GM11168 (cell line): Measurements from ENCODE around the gene PMIS2.

Experiments
- in situ Hi-C: fragments of 300-500 bp; cut with MboI; formaldehyde crosslinking; loops from one replicate; pipeline ENCODE4 v1.12.0; 2022; ENCODE audit warnings: low sequenced_read_pairs; ENCODE audit not compliant: unreplicated experiment

Gene PMIS2

GRCh38 chr19:35585848-35586247 lies at the start of gene PMIS2:
Gene PMIS2, plus strand, starts transcription at chr19:35586173. Its CDS starts 87 bp downstream, at chr19:35586260.
- in situ Hi-C loops, result no loop called here

- in situ Hi-C loops, result no loop called here
Measured at GRCh38 chr19:35539314-35539713, 46.7 kb upstream of the PMIS2 start.

GRCh38 chr19:35539850-35540249 lies 46.1 kb upstream of the PMIS2 start:
- in situ Hi-C loops, result no loop called here

DNA sequence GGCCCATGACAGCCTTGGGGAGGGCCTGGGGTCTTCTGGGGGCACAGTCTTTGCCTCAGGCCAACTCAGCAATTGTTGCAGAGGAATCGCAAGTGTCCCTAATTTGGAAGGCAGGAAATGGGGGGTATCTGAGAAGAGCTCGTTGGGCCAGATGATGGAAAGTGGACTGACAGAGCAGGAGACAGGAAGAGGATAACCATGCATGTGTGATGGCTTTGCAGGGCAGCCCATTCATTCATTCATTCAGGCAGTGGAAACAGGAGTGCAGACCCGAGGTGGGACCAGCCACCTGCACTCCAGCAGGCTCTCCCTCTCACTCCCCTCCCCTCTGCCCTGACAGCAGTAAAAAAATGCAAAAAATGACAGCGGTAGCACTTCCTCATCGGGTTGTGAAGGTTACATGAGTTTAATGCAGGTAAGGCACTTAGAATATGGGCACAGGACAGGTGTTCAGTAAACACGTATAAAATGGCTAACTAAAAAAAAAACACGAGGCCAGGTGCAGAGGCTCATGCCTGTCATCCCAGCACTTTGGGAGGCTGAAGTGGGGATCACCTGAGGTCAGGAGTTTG lies 45.5 kb upstream of the PMIS2 start:
- in situ Hi-C loops, result no loop called here

DNA sequence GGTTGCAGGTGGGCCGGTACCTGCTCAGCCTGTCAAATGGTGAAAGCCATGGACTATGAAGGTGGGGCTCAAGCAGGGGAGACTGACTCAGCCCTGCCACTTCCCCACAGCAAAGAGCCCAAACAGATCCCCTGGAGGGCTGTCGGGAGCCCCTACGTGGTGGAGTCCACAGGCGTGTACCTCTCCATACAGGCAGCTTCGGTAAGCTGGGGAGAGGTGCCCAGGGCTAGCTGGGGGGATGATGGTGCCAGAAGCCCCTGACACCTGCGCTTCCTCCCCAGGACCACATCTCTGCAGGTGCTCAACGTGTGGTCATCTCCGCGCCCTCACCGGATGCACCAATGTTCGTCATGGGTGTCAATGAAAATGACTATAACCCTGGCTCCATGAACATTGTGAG lies 43.8 kb upstream of the PMIS2 start:
- in situ Hi-C loops, result no loop called here

DNA sequence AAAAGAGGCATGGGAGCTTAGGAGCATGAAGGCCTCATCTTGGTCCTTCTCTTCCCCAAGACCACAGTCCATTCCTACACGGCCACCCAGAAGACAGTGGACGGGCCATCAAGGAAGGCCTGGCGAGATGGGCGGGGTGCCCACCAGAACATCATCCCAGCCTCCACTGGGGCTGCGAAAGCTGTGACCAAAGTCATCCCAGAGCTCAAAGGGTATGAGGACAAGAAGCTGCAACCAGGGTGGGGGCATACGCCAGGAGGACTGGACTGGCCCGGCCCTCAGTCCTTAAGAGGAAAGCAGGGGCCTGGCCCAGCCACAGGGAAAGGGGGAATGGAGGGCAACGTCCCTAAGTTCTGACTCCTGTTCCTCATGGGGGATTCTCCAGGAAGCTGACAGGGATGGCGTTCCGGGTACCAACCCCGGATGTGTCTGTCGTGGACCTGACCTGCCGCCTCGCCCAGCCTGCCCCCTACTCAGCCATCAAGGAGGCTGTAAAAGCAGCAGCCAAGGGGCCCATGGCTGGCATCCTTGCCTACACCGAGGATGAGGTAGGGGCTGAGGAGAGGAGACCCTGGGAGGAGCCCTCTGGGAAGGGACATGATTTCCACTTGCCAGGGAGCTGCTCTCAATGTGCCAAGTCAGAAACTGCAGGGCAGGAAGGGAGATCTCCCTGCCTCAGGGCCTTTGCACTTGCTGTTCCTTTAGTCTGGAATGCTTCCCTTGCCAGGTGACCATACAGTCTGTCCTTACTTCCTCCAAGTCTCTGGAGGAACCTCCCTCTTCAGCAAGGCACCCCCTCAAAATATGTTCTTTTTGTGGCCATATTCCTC lies 42.5 kb upstream of the PMIS2 start:
- in situ Hi-C loops, result no loop called here

GRCh38 chr19:35544110-35544802 lies 41.7 kb upstream of the PMIS2 start:
- in situ Hi-C loops, result no loop called here

DNA sequence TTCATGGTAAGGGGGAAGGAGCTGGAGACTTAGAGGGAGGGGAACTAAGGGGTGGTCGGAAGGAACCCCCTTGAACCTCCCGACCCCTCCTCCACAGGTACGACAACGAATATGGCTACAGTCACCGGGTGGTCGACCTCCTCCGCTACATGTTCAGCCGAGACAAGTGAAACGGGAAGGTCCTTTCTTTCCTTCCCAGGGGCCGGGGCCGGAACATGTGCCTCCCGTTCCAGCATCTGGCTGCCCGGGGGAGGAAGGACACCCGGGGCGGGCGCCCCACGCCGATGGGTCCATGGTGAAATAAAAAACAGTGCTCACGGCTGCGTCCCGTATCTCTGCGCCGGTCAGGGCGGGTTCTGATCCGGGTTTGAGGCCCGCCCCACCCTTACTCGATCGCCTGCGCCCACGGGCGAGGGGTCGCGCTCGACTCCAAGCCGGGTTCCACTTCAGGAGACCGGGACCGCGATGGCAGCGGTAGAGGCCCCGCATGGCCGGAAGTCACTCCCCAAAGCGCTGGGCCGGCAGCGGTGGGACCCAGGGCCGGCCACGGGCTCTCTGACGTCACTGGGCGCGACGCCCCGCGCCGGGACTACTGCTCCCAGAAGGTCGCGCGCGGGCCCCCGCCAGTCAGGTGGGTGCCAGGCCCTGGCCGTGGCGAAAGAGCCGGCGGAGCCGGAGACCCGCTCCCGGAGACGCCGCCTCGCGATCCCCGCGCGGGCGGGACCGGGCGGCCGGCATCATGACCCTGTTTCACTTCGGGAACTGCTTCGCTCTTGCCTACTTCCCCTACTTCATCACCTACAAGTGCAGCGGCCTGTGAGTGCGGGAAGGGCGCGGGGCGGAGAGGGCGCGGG lies 40.7 kb upstream of the PMIS2 start, which contains the start of gene TMEM147:
Gene TMEM147 (plus strand): TSS at position 626 of the 854 bp plus-strand sequence. CDS start 114 bp downstream, at position 740.
- in situ Hi-C loops, result no loop called here

DNA sequence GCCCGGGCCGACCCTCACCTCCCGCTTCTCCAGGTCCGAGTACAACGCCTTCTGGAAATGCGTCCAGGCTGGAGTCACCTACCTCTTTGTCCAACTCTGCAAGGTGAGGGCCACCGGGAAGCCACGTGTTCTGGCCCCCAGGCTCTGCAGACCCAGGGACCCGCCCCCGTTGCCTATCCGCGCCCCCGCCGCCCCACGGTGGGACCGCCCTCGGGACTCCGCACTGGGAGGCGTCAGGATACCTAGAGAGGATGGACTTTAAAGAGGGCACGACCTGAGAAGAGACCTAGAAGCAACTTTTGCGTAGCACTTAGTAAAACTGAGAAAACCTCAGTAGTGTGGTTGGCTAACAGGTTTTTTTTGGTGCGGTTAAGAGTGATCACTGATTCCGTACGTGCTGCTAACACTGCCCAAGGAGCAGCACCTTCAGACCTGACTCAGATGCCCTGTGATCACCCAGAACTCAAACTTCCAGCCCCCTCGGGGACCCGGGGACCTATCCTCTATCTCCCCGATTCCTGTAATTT lies 40.1 kb upstream of the PMIS2 start:
- in situ Hi-C loops, result no loop called here

- in situ Hi-C loops, result no loop called here
Measured at GRCh38 chr19:35546532-35546931, 39.4 kb upstream of the PMIS2 start.

DNA sequence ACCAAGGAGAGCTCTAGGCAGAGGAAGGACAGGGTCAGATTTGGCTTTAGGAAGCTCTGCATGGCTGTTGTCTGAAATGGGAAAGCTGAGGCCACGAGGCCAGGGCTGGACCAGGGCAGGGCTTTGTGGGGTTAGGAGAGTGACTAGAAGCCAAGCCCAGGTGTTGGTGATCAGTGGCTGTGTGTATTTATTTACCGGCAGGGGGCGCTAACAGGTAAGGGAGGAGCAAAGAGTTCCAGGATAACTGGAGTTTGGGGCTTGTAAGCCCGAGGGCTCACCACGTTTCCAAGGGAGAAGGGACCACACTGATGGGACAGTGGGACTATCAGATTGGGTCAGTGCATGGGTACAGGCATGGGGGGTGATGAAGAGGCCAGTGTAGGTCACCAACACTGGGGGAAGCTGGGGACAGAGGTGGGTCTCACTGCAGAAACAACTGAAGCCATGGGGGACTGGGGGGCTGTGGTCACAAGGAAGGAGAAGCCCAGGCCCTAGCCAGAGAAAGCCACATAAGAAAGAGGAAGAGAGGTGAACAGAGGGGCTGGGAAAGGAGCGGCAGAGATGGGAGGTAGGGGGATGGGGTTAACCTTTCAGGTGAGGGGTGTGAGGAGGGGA lies 36.7 kb upstream of the PMIS2 start:
- in situ Hi-C loops, result no loop called here

GRCh38 chr19:35549879-35550523 lies 36.0 kb upstream of the PMIS2 start:
- in situ Hi-C loops, result no loop called here

- in situ Hi-C loops, result no loop called here
Measured at GRCh38 chr19:35551091-35551810, 34.7 kb upstream of the PMIS2 start.

GRCh38 chr19:35552534-35553384 lies 33.2 kb upstream of the PMIS2 start:
- in situ Hi-C loops, result no loop called here

GRCh38 chr19:35553385-35554000 lies 32.5 kb upstream of the PMIS2 start:
- in situ Hi-C loops, result no loop called here

- in situ Hi-C loops, result no loop called here
Measured at GRCh38 chr19:35554076-35554475, 31.9 kb upstream of the PMIS2 start.

GRCh38 chr19:35555301-35556005 lies 30.5 kb upstream of the PMIS2 start:
- in situ Hi-C loops, result no loop called here
